Body of pancreas (tissue), 4 donors: Measurements from ENCODE around the gene ARMS2.

Experiments
- CTCF ChIP-seq, 7 experiments: fragments of 450-650 bp in 4 of 7; fragments of 200-600 bp in 3 of 7; sonication (generic) in 3 of 7; IDR thresholded peaks; one replicate each; pipeline ENCODE4 v1.5.1; 2016 to 2019; ENCODE audit warnings: antibody characterized with exemption in 7 of 7
- POLR2A ChIP-seq, 3 donors: fragments of 450-650 bp; IDR thresholded peaks; one replicate each; pipeline ENCODE4 v1.6.1; 2016; ENCODE audit warnings: antibody characterized with exemption in 3 of 3, mild to moderate bottlenecking in 2 of 3

GRCh38 chr10:122455376-122456079, 1.1 kb downstream of the ARMS2 start:
- TF ChIP-seq CTCF (IDR thresholded peaks at IDR 0.05) (no peak), POLR2A (IDR thresholded peaks at IDR 0.05) (no peak)
